Stimulated activated CD8-positive, alpha-beta memory T cell treated with anti-CD3 and anti-CD28 coated beads, Interleukin-7, amount 100 ng/mL, for 24 hours (primary cell): Measurements from ENCODE around the gene ZNF343.
A peak's percentile ranks its signal among the peaks of the same experiment; 100 is the strongest.

Experiments used
- DNase-seq: peaks from one replicate; pipeline ENCODE4 v3.0.0-alpha.2; 2020; ENCODE audit warnings: low read depth

The ZNF343 gene

GRCh38 chr20:2473516-2473915 lies 35.2 kb downstream of the ZNF343 start:
- DNase-seq = no peak

GRCh38 chr20:2470423-2471193 lies 38.1 kb downstream of the ZNF343 start, which contains the start of gene SNRPB:
SNRPB (minus strand) TSS chr20:2470789; CDS start chr20:2470690, 99 bp downstream.
- DNase-seq = peak; percentile 91

DNA sequence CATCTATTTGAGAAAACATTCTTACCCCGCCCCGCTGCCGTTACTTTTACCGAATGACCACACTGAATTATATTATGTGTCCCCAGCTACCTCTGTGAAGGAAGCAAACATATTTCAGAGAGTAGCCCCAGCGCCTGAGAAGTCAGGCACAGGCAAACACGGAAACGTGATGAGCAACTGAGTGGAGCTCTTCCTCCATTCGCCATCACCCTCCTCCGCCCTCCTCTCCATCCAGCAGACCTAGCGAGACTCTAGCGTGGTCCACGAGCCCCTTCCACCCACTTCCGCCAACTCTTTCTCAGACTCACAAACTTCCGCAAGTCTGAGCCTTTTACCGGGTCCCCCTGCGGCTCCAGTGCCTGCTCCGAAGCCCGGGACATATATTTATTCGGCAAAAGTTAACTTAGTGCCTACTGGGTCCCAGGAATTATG lies 38.7 kb downstream of the ZNF343 start:
- DNase-seq = peak; percentile 23

DNA sequence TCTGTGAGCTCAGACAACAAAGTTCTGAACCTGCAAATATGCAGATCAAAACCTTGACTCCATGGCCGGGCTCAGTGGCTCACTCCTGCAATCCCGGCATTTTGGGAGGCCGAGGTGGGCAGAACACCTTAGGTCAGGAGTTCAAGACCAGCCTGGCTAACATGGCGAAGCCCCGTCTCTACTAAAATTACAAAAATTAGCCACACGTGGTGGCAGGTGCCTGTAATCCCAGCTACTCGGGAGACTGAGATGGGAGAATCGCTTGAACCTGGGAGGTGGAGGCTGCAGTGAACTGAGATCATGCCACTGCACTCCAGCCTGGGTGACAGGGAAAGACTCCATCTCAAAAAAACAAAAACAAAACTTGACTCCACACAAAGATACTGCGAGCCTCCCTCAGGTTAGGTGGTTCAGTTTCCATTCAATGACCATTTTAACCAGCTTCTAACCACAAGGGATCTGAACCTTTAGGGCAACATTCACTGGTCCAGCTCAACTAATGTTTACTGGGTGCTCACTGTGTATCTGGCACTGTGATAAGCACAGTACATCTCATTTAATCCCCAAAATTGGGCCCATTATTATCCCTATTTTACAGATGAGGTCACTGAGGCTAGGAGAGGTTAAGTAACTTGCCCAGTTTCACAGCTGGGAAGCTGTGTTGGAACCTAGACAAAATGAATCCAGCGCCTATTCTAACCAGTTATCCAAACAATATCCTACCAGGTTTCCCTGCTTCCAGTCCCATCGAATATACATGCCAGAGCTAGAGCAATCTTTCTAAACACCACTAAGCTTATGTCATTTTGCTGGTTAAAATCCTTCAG lies 39.9 kb downstream of the ZNF343 start:
- no peak for DNase-seq

GRCh38 chr20:2467412-2467811 lies 41.3 kb downstream of the ZNF343 start:
- no peak for DNase-seq

DNA sequence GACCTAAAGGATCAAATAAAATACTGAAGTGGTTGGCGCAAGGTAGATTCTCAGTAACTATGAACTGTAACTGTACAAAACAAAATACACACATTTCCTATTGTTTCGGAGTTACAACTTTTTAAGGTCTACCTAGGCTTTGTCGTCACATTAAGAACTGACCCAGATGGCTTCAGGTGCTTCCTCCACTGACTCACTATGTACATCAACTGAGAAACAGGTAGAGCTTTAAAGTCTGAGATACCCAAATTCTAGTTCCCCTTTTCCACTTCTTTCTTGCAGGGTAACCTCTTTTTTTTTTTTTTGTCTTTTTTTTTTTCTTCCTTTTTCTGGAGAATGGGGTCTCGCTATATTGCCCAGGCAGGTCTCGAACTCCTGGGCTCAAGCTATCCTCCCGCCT lies 43.6 kb downstream of the ZNF343 start:
- no peak for DNase-seq

DNA sequence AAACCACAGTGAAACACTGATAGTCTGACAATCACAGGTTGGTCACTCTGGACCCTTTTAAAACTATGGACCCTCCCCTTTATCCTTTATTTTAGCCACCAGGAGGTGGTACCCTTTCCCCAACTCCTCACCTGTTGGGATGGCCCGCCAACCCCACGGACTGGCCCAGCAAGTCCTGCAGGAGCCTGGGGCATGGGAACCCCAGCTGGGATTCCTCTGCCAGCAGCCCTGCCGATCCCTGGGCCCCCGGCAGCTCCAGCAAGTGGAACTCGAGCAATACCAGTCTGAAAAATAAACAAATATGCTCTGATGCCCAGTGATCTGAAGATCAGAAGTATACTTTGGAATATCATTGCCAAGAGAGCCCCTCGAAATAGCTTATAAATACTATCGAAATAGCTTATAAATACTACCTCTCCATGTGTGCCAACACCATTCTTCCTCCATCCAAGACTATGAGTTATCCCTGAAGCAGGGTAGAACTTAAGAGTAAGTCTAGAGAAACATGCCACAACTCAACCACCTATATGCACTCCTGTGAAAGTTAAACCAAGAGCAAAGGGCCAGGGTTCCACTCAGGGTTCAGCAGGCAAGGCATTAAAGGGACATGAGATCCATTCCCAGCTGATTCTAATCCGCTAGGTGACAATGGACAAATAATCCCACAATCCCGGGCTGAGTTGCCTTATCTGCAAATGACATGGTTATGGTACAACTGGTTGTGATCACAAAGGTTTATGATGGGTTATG lies 44.9 kb downstream of the ZNF343 start:
- no peak for DNase-seq

DNA sequence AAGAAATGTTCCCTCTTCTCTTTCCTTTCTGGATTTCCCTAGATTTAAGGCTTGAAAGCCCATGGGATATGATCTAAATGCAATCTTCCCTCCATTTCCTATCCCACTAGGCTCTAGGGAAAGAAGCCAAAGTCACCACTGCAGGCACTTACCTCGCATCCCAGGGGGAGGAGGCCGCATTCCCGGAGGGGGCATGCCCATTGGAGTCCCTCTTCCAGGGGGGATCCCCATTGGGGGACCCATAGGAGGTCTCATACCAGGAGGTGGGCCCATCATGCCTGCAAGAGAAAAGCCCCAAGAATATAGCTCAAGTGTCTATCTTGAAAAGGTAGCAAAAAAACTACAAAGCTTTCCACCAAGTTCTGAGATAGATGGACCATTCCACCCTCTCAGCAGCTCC lies 46.2 kb downstream of the ZNF343 start:
- no peak for DNase-seq

- DNase-seq = no peak
Observed at GRCh38 chr20:2460752-2461424, 47.8 kb downstream of the ZNF343 start.

- no peak for DNase-seq
Observed at GRCh38 chr20:2459981-2460751, 48.5 kb downstream of the ZNF343 start.

- no peak for DNase-seq
Observed at GRCh38 chr20:2458919-2459499, 49.7 kb downstream of the ZNF343 start.

DNA sequence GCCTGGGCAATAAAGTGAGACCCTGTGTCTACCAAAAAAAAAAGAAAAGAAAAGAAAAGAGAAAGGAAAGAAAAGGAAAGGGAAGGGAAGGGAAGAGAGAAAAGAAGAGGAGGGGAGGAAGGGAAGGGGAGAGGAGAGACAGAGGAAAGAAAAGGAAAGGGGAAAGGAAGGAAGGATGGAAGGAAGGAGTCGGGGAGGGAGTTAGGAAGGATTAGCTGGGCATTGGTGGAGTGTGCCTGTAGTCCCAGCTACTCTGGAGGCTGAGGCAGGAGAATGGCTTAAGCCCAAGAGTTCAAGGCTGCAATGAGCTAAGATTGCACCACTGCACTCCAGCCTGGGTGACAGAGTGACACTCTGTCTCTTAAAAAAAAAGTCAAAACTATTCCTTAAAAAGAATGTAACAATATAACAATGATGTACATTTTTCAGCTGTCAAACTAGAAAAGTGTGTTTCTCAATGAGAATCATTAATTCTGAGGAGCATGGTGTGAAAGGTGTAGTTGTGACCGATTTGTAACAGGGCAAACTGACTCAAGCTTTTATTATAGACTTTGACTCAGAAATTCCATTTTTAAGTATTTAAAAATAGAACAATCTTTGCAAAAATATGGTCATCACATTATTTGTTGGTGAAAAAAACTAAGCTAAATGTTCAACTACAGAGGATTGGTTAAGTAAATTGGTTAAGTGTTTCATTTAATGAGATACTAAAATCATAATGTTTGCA lies 52.8 kb downstream of the ZNF343 start:
- no peak for DNase-seq

DNA sequence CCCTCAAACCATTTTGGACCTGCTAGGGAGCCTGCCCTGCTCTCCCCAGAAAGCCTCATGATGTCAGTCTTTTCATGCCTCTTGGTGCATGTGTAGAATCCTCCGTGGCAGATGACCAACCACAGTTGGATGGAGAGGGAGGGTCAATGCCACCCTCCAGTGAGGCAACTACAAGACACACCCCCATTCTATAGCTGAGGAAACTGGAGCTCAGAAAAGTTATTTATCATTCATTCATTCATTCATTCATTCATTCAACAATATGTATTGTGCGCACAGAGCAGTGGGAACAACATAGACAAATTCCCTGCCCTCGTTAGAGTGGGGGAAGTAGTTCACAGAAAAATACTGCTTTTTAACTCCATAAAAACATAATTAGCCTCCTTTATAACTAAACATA lies 54.9 kb downstream of the ZNF343 start:
- no peak for DNase-seq

GRCh38 chr20:2451939-2452732 lies 56.6 kb downstream of the ZNF343 start:
- DNase-seq = peak; percentile 45

- DNase-seq = no peak
Observed at GRCh38 chr20:2451422-2451821, 57.3 kb downstream of the ZNF343 start.

DNA sequence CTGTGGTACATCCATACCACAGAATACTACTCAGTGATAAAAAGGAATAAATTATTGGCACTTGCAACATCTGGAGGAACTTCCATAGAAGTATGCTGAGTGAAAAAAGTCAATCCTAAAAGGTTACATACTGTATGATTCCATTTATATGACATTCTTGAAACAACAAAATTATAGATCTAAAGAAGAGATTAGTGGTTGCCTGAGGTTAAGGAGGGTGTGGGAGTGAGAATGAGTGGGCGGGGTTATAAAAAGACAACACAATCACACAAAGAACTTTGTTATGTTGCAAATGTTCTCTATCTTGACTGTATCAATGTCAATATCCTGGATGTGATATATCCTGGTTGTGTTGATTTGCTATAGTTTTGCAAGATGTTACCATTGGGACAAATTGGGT lies 59.3 kb downstream of the ZNF343 start:
- DNase-seq = no peak

GRCh38 chr20:2446845-2447244 lies 61.9 kb downstream of the ZNF343 start:
- no peak for DNase-seq
